ENCODE measurements around the gene APBB2.
A peak's percentile ranks its signal among the peaks of the same experiment; 100 is the strongest.

Gene APBB2

GRCh38 chr4:41077628-41078027, 136.7 kb downstream of the APBB2 start:
- H3K27ac ChIP-seq = peak overlapping the region; percentile 58
- no peak for TF ChIP-seq CTCF (conservative IDR thresholded peaks at IDR 0.05)

- no peak for TF ChIP-seq CTCF (conservative IDR thresholded peaks at IDR 0.05)
- no peak overlapping the region; the same call in 1 of the 2 replicates for H3K27ac ChIP-seq
These were observed 137.9 kb downstream of the APBB2 start for GRCh38 chr4:41076481-41076880.

GRCh38 chr4:41074215-41074614, 140.1 kb downstream of the APBB2 start:
- no peak overlapping the region for H3K27ac ChIP-seq
- TF ChIP-seq CTCF (conservative IDR thresholded peaks at IDR 0.05) = no peak

GRCh38 chr4:41072021-41072777, 142.1 kb downstream of the APBB2 start:
- no peak for TF ChIP-seq CTCF (conservative IDR thresholded peaks at IDR 0.05)
- no peak overlapping the region for H3K27ac ChIP-seq

- no peak for TF ChIP-seq CTCF (conservative IDR thresholded peaks at IDR 0.05)
- H3K27ac ChIP-seq = no peak overlapping the region
These were observed 143.6 kb downstream of the APBB2 start for GRCh38 chr4:41070516-41071281.

- no peak for TF ChIP-seq CTCF (conservative IDR thresholded peaks at IDR 0.05)
- H3K27ac ChIP-seq = no peak overlapping the region
These were observed 144.5 kb downstream of the APBB2 start for GRCh38 chr4:41069838-41070237.

GRCh38 chr4:41069257-41069656, 145.1 kb downstream of the APBB2 start:
- no peak for TF ChIP-seq CTCF (conservative IDR thresholded peaks at IDR 0.05)
- no peak overlapping the region for H3K27ac ChIP-seq

All from VCaP (cell line).